ENCODE results near the gene BRIP1. TPM values are rescaled to one million over a fixed set of nuclear protein-coding genes. Genes with fewer than 3 reads are reported as not detected.
A peak's percentile ranks its signal among the peaks of the same experiment; 100 is the strongest.

Gene BRIP1
- total and polyA plus RNA-seq, 9 of the 15 experiments (the other 6 are each of a cell fraction or from before 2014, with no cell fraction given): 2.4 to 17.5 (median 11.2) TPM

DNA sequence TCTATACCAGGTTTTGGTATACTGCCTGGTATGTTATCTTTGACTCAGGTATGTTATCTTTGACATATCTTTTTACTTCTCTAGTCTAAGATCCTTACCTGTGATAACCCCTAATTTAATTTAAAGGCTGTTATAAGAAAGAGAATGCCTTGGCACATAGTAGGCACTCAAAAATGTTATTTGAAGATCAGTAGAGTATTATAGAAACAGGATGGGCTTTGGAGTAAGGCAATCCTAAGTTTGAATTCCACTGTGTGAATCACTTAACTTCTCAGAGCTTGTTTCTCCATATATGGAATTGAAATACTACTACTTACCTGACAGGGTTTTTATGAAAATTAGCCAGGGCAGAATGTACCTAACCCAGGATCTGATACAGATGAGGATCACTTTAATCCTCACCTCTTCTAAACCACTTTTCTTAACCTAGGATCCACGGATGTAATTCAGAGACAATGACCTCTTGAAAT is 1.2 kb downstream of the BRIP1 start (continued):
- TF ChIP-seq EWSR1 (IDR thresholded peaks at IDR 0.05; ENCODE audit: borderline replicate concordance, low read depth, partially characterized antibody) (peak; percentile 63), ZEB2 (IDR thresholded peaks at IDR 0.05) (peak; percentile 74; the same call in 1 of the 2 replicates), ZNF324 (CRISPR knock-in tag; IDR thresholded peaks at IDR 0.05) (no peak), ZNF41 (CRISPR knock-in tag; conservative IDR thresholded peaks at IDR 0.05) (no peak), SREBF2 (CRISPR knock-in tag; IDR thresholded peaks at IDR 0.05) (no peak), CSDE1 (IDR thresholded peaks at IDR 0.05) (no peak), CCAR2 (IDR thresholded peaks at IDR 0.05; ENCODE audit: low read depth, low read length) (no peak), CGGBP1 (CRISPR knock-in tag; IDR thresholded peaks at IDR 0.05) (no peak), NR0B1 (IDR thresholded peaks at IDR 0.05; ENCODE audit: partially characterized antibody) (no peak), ZNF586 (CRISPR knock-in tag; conservative IDR thresholded peaks at IDR 0.05) (no peak), NCOA1 (IDR thresholded peaks at IDR 0.05; ENCODE audit: low read depth) (no peak), NR2C2 (CRISPR knock-in tag; IDR thresholded peaks at IDR 0.05) (no peak), NR2C2 (tag; IDR thresholded peaks at IDR 0.05) (no peak), SRSF9 (IDR thresholded peaks at IDR 0.05; ENCODE audit: borderline replicate concordance, low read depth, low read length) (no peak)
- TF ChIP-seq, protein P1, sequence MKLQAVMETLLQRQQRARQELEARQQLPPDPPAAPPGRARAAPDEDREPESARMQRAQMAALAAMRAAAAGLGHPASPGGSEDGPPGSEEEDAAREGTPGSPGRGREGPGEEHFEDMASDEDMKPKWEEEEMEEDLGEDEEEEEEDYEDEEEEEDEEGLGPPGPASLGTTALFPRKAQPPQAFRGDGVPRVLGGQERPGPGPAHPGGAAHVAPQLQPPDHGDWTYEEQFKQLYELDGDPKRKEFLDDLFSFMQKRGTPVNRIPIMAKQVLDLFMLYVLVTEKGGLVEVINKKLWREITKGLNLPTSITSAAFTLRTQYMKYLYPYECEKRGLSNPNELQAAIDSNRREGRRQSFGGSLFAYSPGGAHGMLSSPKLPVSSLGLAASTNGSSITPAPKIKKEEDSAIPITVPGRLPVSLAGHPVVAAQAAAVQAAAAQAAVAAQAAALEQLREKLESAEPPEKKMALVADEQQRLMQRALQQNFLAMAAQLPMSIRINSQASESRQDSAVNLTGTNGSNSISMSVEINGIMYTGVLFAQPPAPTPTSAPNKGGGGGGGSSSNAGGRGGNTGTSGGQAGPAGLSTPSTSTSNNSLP (IDR thresholded peaks at IDR 0.05; ENCODE audit: borderline replicate concordance, low read depth, low read length): no peak
